HG02623 (cell line): ENCODE measurements around the gene MYMK.

ENCODE experiments used
- ATAC-seq: cut with Tn5 transposase; IDR thresholded peaks from one replicate; pipeline ENCODE4 v1.9.1; 2021; ENCODE audit warnings: moderate library complexity; ENCODE audit not compliant: unreplicated experiment

The MYMK gene

GRCh38 chr9:133558191-133559126 is 33.7 kb upstream of the MYMK start:
- no peak for ATAC-seq

- no peak for ATAC-seq
Measured at GRCh38 chr9:133557581-133557980, 32.8 kb upstream of the MYMK start.

GRCh38 chr9:133556354-133556753 is 31.6 kb upstream of the MYMK start:
- ATAC-seq: no peak

GRCh38 chr9:133554729-133555128 is 30.0 kb upstream of the MYMK start:
- ATAC-seq: no peak

- no peak for ATAC-seq
Measured at GRCh38 chr9:133553973-133554713, 29.4 kb upstream of the MYMK start.

GRCh38 chr9:133553123-133553522 is 28.4 kb upstream of the MYMK start:
- no peak for ATAC-seq

GRCh38 chr9:133552236-133552635 is 27.5 kb upstream of the MYMK start:
- no peak for ATAC-seq

GRCh38 chr9:133551446-133551845 is 26.7 kb upstream of the MYMK start:
- no peak for ATAC-seq

GRCh38 chr9:133547116-133547515 is 22.4 kb upstream of the MYMK start:
- ATAC-seq: no peak

- ATAC-seq: no peak
Measured at GRCh38 chr9:133546287-133546680, 21.5 kb upstream of the MYMK start.

GRCh38 chr9:133545494-133546286 is 20.9 kb upstream of the MYMK start:
- ATAC-seq: no peak

- no peak for ATAC-seq
Measured at GRCh38 chr9:133543772-133544467, 19.2 kb upstream of the MYMK start.

GRCh38 chr9:133542002-133542401 is 17.2 kb upstream of the MYMK start:
- no peak for ATAC-seq

- ATAC-seq: no peak
Measured at GRCh38 chr9:133540698-133541025, 15.9 kb upstream of the MYMK start.

- no peak for ATAC-seq
Measured at GRCh38 chr9:133539991-133540697, 15.4 kb upstream of the MYMK start.

- ATAC-seq: no peak
Measured at GRCh38 chr9:133538851-133539833, 14.4 kb upstream of the MYMK start.

- ATAC-seq: no peak
Measured at GRCh38 chr9:133538176-133538575, 13.4 kb upstream of the MYMK start.

GRCh38 chr9:133537257-133537656 is 12.5 kb upstream of the MYMK start:
- ATAC-seq: no peak

- no peak for ATAC-seq
Measured at GRCh38 chr9:133536536-133536935, 11.8 kb upstream of the MYMK start.
